ENCODE results near the gene TARBP2.

The TARBP2 gene, protein sequence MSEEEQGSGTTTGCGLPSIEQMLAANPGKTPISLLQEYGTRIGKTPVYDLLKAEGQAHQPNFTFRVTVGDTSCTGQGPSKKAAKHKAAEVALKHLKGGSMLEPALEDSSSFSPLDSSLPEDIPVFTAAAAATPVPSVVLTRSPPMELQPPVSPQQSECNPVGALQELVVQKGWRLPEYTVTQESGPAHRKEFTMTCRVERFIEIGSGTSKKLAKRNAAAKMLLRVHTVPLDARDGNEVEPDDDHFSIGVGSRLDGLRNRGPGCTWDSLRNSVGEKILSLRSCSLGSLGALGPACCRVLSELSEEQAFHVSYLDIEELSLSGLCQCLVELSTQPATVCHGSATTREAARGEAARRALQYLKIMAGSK

DNA sequence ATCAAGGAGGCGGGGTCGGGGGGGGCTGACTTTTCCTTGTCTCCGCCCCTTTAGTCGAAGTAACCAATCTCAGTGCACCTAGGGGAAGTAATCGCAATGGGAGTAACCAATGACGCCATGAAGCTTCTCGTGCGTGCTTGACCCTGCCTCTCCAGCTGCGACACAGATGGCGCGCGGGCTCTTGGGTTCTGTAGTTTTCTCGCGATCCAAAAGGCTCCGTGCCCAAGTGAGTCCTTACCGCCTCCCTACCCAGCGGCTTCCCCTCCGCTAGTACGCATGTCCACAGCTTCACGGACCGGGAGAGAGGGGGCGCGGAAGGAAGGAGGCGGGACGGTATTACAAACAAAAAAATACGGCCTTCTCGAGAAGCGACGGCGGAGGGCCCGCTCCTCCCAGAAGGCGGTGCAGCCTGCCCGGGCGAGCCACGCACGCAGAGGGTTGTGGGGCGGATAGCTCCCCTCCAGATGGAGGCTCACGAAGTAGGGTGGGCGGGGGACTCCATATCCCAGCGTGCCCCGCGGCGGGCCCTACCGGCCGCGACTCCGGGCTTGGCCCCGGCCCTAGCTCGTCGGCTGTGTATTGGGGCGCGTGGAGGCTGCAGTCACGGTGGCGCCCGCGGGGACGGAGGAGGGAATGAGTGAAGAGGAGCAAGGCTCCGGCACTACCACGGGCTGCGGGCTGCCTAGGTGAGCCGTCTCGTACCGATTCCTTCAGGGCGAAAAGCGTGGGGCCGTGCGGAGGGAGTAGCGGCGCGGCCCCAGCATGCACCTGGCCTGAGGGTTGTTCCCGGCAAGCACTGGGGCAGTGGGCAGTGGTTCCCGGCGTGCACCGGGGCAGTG lies at the start of gene TARBP2:
TSS of gene TARBP2 (plus strand) at position 508 of the 839 bp plus-strand sequence. CDS start at position 634, 126 bp downstream.
- DNase-seq (ENCODE audit: low read depth) = peak; percentile 94

DNA sequence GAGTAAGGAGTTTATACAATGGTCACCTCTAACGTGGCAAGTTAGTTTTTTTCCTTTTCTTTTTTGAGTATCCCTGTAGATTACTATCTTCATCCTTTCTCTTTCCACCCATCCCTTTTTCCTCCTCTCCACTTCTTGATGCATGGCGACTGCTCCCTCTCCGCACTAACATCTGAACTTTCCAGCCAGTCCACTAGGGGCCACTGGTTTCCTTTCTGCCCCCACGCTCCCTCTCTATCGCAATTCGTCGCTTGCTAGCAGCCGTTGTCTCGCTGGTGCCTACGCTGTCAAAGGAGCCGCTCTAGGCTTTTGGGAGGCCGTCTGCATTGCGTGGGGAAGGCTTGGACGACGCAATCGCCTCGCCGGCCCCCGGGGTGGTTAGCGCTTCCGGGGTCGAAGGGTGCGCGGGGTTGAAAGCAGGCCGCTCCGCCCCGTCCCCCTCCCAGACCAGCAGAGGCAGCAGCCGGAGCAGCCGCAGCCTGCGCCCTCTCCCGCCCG lies 49.4 kb upstream of the TARBP2 start, which contains the start of gene PCBP2:
TSS of gene PCBP2 (plus strand) at position 442 of the 498 bp plus-strand sequence. CDS start 2,699 bp downstream, outside the sequence.
- peak; percentile 95 for DNase-seq (ENCODE audit: low read depth)

DNA sequence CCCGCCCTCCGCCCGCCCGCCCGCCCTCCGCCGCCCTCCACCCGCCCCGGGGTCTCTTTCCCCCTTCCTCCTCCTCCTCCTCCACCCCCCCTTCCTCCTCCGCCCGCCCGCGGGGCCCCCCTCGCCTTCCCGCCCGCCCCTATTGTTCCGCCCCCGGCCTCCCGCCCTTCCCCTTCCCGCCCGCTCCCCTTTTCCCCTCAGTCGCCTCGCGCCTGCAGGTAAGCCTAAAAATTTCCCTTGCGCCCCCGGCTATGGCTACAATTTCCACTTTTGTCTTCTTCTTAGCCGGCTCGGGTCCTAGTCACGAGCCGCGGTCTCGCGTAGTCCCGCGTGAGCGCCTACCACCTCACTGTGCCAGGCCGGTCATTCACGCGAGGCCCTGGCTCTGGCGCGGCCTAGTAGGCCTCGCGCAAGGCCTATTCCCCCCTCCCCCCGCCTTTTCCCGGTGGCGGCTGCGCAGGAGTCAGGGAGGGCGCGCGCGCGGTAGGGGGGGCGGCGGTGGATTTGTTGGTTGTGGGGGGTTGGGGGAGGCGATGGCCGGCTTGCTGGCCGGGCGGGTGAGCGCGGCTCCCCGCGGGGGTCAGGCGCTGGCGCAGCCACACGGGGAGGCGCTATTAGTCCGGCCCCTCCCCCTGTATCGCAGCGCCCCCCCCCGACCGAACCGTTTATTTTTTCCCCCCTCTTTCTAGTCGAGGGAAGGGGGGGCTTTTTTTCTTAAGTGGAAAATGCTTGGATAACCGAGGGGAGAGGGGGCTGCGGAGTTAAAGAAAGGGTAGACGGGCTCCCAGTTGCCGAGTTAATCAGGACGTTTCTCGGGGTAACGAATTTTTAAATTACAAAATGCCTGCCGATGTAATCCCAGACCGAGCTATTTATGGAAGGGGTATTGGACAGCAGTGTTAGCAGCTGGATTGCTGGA lies 48.7 kb upstream of the TARBP2 start:
- peak; percentile 75 for DNase-seq (ENCODE audit: low read depth)

DNA sequence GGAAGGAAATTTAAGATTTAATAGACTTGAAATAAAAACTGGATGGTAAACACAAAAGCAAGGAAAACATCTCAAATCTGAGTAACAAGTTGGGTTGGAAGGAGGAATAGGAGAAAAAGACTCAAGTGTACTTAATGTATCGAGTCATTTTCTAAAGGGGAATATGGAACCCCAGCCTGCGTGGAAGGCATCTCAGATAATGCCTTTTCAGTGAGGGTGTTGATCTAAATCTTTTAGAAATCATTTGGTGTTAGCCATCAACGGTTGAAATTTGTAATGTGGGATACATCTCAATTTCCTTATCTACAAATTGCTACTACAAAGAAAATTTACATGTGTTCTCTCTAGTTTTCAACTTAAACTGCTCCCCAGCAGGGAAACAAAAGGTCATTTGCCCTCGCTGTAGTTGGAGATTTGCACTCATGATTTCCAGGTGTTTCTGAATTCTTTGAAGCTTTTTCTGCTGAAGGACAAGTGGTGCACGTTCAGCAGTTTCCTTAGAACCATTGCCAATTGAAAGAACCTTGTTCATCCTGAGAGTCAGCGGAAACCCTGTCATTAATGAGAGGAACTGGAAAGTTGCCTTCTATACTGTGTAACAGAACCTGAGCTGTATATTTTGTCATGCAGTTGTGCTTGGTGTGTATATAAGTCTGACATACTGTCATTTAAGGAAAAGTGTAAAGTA lies 47.0 kb upstream of the TARBP2 start:
- no peak for DNase-seq (ENCODE audit: low read depth)

DNA sequence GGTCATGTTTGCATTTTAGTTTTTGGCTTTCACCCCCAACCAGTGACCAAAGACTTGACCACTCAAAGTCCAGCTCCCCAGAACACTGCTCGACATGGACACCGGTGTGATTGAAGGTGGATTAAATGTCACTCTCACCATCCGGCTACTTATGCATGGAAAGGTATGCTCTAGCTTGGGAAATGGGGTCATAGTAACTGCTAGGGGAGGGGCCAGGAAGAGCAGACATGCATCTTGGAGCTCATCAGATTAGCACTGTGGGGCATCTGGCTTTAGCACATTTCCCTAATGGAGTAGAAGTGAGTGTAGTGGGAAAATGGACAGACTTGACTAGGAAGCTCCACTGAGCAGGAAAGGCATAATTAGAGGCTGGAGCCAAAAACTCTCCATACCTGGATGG lies 46.4 kb upstream of the TARBP2 start:
- DNase-seq (ENCODE audit: low read depth) = no peak

DNA sequence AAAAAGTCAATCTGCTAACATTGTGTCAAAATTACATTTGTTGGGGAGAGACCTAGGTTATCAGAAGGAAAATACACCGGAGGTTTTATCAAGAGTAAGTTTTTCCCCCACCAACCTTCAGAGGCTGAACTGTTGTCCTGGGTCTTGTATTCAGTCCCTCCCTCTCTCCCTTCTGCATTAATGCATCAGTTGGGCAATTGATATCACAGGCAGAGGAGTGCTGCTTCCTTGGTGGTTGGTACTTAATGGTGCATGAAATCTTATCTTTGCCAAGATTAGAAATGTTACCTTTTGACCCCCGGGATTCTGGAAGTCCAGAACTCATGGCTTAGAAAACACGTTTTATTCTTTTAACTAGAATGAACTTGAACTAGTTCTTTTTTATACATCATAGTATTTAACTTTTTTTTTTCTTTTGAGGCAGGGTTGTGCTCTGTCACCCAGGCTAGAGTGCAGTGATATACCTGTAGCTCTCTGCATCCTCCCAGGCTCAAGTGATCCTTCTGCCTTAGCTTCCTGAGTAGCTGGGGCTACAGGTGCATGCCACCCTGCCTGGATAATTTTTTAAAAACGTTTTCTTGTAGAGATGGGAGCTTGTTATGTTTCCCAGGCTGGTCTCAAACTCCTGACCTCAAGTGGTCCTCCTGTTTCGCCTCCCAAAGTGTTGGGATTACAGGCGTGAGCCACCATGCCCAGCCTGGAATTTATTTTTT lies 44.3 kb upstream of the TARBP2 start:
- no peak for DNase-seq (ENCODE audit: low read depth)

DNA sequence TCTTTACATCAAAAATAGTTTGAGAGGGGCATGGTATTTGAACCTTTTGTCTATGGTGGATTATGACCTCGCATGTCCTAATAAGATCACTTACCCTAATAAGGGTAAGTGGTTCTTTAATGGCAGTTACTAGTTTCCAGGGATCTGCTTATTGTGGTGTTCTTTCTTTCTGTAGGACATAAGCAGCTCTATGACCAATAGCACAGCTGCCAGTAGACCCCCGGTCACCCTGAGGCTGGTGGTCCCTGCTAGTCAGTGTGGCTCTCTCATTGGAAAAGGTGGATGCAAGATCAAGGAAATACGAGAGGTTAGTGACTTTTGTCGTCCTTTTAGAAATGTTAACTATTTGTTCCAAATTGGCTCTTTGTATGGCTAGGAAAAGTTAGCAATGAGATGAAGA lies 42.0 kb upstream of the TARBP2 start:
- no peak for DNase-seq (ENCODE audit: low read depth)

DNA sequence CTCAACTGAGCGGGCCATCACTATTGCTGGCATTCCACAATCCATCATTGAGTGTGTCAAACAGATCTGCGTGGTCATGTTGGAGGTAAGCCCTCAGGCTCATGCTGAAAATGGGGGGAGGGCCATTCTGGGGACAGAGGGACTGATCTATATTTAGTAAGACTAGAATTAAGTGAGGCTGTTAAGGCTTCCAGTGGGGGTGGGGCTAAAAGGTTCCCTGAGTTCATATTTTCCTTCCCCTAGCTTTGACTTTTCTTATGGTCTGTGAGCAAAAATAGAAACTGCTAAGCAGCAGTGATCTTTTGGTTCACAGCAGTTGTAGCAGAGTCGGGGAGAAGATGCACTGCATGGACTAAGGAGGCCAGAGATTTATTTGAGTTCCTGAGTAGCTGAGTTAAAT lies 40.0 kb upstream of the TARBP2 start:
- DNase-seq (ENCODE audit: low read depth) = no peak

DNA sequence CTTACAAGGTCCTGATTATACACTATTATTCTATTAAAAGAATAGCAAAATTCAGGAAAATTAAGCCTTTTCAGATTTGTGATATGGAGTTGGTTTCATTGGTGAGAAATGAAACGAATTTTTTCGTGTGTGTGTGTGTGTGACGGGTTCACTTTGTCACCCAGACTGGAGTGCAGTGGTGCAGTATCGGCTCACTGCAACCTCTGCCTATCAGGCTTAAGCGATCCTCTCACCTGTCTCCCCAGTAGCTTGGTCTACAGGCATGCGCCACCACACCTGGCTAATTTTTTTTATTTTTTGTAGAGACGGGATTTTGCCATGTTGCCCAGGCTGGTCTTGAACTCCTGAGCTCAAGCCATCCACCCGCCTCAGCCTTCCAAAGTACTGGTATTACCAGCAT lies 39.5 kb upstream of the TARBP2 start:
- no peak for DNase-seq (ENCODE audit: low read depth)

DNA sequence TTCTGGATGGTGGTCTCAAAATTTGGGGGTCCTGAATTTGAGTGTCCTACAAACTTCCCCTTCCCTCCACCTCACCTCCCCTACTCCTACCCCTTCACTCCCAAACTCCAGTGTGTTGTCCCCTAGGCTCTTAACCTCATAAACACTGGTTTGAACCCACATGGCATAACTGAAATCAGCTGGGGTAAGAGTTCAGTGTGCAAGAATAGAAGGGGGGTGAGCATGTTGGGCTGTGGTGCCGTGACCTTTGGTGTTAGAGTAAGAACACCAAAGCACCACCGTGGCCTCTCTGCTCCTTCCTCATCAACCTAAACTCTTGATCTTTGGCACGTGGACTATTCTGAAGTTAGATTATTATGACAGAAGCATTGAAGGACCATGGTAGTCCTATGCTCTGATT lies 38.1 kb upstream of the TARBP2 start:
- DNase-seq (ENCODE audit: low read depth) = no peak

DNA sequence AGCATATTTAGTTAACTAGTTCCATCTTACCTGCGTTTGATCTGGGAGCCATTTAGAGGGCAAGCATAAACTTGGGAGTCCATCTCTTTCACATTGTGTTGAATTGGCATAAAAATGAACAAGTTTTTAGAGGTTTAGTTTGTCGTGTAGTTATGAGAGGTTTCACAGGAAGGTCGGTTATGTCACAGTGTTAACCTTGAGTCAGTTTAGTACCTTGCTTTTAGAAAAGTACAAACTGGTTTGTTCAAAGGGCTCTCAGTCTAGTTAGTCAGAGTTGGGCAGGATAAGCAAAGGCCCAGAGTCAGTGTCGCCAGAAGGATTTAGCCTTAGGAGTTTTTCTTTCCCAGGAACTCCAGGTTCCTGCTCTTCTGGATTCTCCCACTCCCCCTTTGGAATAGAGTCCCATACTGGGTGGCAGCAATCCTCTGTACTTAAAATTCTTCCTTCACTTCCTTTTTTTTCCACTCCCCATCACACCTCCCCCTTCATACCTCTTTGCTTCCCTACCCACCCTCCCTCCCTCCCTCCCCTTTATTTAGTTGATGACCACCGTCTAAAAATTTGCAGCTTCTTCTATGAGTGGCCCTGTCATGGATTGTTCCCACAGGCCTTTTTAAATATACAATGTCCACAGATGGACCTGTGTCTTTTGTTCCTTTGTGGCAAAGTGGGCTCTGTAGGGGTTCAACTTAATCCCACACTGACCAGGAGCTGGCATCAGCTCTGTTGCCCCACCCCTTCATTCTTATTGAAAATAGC lies 37.1 kb upstream of the TARBP2 start:
- DNase-seq (ENCODE audit: low read depth) = no peak

DNA sequence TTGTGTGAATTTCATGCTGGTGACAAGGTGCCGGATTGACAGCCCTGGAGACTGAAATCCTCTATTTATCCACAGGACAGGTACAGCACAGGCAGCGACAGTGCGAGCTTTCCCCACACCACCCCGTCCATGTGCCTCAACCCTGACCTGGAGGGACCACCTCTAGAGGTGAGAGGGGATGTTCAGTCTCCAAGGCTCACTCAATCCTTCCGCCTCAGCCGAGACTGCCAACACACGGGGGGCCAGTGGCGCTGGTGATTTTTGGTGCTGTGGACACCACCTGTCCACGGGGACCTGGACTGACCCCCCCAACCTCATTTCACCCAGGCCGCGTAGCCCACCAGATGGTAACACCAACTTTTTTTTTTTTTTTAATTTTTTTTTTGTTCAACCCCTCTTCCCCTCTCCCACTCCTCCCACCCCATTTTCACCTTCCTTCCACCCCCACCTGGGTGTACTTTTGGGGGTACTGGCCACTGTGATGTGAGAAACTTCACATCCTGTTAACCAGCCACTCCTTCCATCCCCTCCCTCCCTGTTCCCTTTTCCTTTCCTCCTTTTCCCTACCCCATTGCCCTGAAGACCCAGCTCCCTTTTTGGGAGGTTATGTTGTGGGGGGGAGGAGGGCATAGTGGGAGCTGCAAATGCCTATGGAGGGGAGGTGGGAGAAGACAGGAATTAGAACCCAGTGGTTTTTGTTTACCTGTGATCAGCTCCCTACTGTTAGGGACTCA lies 36.2 kb upstream of the TARBP2 start:
- DNase-seq (ENCODE audit: low read depth) = no peak

DNA sequence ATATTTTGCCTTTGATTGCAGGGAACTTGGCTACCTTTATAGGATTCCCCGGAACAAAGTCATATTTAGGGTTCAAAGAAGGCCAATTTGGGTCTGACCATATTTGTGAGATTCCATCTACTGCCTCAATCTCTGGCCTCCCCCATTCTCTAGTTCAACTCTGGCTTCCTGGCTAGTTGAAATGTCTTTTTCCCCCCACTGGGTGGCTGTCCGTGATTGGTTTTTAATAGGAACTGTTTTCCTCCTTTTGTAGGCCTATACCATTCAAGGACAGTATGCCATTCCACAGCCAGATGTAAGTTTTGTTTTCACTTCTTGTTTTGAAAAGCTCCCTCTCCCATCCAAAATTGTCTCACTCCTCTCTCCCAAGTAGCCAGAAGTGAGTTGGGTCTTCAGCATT lies 35.4 kb upstream of the TARBP2 start:
- DNase-seq (ENCODE audit: low read depth) = no peak

DNA sequence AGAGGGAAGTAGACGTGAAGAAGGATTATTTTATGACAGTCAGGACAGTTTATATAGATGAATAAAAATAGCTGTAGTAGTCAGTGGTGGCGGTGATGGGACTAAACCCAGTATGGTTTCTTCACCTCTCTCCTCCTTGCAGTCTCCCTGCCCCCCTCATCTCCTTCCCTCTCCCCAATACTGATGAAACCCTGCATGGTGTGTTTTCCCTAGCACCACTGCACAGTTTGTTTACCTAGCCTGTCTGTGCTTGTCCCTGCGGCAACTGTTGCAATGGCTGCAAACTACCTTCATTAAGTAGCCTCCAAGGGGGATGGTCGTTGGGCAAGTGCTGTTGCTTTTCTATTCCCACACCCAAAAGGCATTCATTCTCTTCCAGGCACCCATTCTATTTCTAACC lies 34.4 kb upstream of the TARBP2 start:
- no peak for DNase-seq (ENCODE audit: low read depth)

DNA sequence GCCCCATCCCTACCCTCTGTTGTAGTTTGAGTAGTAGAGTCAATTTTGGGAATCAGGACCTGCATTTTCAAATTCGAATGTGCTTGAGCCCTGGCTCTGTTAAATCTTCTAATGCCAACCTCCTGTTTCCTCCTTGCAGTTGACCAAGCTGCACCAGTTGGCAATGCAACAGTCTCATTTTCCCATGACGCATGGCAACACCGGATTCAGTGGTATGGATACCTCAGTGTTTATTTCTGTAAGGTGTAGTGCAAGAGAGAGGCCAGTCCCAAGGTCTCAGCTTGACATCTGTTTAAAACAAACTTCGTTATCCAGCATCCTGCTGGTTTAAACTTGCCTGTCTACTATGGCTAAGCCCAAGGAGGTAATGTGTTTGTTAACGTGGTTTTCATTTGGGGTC lies 34.0 kb upstream of the TARBP2 start:
- no peak for DNase-seq (ENCODE audit: low read depth)

DNA sequence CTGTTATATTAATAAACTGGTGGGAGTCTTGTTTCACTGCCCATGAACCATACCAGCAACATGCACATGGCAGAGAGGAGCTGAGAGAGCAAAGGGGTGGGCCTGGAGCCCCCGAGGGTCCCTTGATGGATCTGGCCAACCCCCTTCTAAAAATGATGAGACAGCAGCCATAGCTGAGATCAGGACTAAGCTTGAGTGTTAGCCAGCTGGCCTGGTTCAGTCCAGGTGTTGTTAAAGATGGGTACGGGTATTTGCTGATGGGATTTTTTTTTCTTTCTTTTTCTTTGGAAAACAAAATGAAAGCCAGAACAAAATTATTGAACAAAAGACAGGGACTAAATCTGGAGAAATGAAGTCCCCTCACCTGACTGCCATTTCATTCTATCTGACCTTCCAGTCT lies 33.2 kb upstream of the TARBP2 start:
- no peak for DNase-seq (ENCODE audit: low read depth)

DNA sequence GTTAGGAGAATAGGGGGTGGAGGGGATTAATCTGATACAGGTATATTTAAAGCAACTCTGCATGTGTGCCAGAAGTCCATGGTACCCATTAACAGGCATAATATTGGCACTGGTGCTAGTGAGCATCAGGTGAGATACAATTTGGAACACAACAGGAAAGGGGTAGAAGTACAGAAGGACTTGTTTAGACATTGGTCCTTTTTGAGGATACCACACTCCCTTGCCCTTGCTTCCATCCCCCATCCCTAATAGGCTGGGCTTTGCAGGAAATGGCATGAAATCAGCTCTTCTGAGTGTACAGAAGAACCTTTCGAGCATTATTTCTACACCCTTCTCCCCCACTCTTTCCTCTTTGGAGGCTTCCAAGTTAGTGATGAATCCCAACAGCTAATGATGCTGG lies 32.8 kb upstream of the TARBP2 start:
- no peak for DNase-seq (ENCODE audit: low read depth)

DNA sequence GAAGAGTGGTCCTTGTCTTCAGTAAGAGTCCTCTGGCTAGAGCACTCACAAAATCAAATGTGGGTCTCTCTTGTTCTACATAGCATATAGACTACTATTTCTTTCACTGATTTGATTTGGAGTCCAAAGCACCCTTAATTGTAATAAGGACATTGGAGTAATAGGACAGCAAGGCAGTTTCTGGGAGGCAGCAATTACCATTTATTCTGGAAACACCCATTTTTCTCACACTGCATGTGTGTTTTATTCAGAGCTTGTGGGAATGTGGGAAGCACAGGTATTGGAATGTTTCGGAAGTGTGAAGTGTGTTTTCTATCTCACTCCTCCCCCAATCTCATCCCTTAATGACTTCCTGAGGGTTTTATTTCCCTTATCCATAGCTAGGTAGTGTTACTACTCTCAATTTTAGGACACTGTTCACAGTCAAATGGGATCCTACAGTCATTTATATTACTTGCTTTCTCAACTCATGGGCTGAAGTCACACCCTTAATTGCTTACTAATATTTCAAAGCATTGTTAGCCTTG lies 29.0 kb upstream of the TARBP2 start:
- DNase-seq (ENCODE audit: low read depth) = no peak

DNA sequence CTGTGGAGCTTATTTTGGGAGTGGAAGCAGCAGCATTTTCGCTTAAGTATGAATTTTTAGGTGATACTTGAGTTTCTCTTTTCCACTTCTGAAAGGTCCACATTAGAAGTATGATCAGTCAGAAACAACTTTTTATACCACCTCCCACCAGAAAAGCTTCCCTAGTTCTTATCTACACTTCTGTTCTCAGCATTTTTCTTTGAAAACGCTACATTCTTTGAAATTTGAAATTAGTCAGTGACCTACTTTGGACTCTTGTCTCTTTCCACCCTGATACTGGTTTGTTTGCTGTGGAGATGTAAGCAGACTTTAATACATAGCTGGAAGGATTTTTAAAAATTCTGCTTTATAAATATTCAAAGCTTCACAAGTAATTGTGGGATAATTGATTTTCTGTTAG lies 27.0 kb upstream of the TARBP2 start:
- DNase-seq (ENCODE audit: low read depth) = no peak
